Lung microvascular endothelial cell (primary cell): ENCODE results near the gene SLC38A10. TPM values are rescaled to one million over a fixed set of nuclear protein-coding genes. Genes with fewer than 3 reads are reported as not detected.

Experiments used
- DNase-seq, 2 donors: peaks; one replicate each; pipeline versions ENCODE4 v3.0.0 to v3.0.0-alpha.2; 2010; ENCODE audit warnings: low read depth in 2 of 2
- total RNA-seq: library from RNA; depleted of rRNA; stranded (reverse); fragments of >200 nt; gene quantifications from 2 replicates; pipeline ENCODE4 v1.2.1, GENCODE V29; 2014

The SLC38A10 gene
- 40.3 and 52.0 TPM in 2 replicates for total RNA-seq

- DNase-seq: peak; percentile 85 to 89
These were observed at the start of gene SLC38A10 for GRCh38 chr17:81295031-81295675. SLC38A10 (minus strand) TSS chr17:81295307; CDS start chr17:81294921, 386 bp downstream.

GRCh38 chr17:81342269-81343070 is 47.4 kb upstream of the SLC38A10 start:
- DNase-seq: peak; percentile 37 to 43

- DNase-seq: peak; percentile 31 to 42
These were observed 46.6 kb upstream of the SLC38A10 start for GRCh38 chr17:81341516-81342268.

- DNase-seq: peak in 1 of 2 donors; percentile 80
These were observed 45.8 kb upstream of the SLC38A10 start for GRCh38 chr17:81340607-81341515.

GRCh38 chr17:81339534-81340296 is 44.6 kb upstream of the SLC38A10 start:
- no peak for DNase-seq

GRCh38 chr17:81339191-81339533 is 44.1 kb upstream of the SLC38A10 start:
- DNase-seq: no peak

- peak in 1 of 2 donors; percentile 40 for DNase-seq
These were observed 43.4 kb upstream of the SLC38A10 start for GRCh38 chr17:81338274-81339190.

- DNase-seq: no peak
These were observed 42.4 kb upstream of the SLC38A10 start for GRCh38 chr17:81337476-81337879.

- no peak for DNase-seq
These were observed 41.8 kb upstream of the SLC38A10 start for GRCh38 chr17:81336930-81337325.

- no peak for DNase-seq
These were observed 41.3 kb upstream of the SLC38A10 start for GRCh38 chr17:81336296-81336929.

GRCh38 chr17:81335773-81336157 is 40.7 kb upstream of the SLC38A10 start:
- no peak for DNase-seq

GRCh38 chr17:81334987-81335772 is 40.1 kb upstream of the SLC38A10 start:
- DNase-seq: no peak

- DNase-seq: no peak
These were observed 39.3 kb upstream of the SLC38A10 start for GRCh38 chr17:81334391-81334901.

GRCh38 chr17:81333616-81334368 is 38.7 kb upstream of the SLC38A10 start:
- DNase-seq: no peak

GRCh38 chr17:81332914-81333528 is 37.9 kb upstream of the SLC38A10 start:
- no peak for DNase-seq

GRCh38 chr17:81332118-81332834 is 37.2 kb upstream of the SLC38A10 start:
- DNase-seq: no peak
